ENCODE measurements around the gene VSTM2B.
"Not testable (repeated sequence)": the region's sequence is repeated elsewhere in the genome, so short reads cannot be mapped to it uniquely, and the experiment has no call there.

VSTM2B gene

GRCh38 chr19:29547981-29548380, 22.2 kb downstream of the VSTM2B start:
- no peak for DNase-seq

- DNase-seq = no peak
Observed at GRCh38 chr19:29548483-29549085, 22.8 kb downstream of the VSTM2B start.

DNA sequence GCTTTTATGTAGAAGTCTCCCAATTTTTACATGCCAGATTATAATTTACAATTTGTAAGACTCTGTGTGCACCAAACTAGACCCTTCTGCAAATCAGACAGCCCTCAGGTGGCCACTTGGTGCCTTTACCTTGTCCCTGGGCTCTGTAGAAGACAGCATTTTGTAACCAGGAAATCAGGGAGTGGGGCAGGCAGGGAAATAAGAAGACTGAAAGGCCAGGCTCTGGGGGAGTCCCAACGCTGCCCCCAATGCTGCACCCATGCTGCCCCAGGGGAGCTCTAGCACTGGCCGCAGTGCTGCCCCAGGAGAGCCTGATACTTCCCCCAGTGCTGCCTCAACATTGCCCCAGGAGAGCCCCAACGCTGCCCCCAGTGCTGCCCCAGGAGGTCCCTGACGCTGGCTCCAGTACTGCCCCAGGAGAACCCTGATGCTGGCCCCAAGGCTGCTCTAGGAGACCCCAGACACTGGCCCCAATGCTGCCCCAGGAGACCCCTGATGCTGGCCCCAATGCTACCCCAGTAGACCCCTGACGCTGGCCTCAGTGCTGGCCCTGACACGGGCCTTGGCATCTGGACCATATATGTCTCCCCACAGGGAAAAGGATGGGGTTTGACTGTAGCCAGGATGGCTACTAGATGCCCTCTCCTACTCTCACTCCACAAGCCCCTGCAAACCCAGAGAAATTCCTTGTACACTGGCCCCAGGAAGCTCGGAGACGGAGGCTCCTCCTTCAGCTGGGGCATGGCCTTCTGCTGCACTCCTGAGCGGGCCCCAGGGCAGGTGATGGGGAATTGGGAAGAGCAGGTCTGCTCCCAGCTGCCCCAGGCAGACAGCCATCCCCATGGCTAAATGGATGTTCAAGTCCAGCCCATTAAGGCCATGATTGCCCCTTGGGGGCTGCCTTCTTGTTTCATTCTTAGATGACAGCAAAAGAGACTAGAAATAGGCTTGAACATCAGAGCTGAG, 23.6 kb downstream of the VSTM2B start:
- no peak for DNase-seq

- no peak for DNase-seq
Observed at GRCh38 chr19:29550896-29551295, 25.1 kb downstream of the VSTM2B start.

DNA sequence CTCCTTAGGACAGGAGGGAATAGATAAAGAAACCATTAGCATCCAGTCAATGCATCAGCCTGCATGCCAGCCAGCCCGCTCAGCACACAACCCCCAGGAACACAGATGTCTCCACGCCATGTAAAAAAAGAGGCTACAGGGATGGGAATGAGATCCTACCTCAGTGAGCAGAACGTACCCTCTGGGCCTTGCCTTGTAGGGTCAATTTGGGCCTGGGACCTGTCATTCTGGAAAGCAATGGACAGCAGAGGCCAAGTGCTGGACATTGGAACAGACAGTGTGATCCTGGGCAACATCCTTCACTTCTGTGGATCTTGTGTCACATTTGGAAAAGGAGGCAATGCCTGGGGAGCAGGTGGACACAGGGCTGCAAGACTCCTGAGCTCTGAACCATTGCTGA, 26.0 kb downstream of the VSTM2B start:
- no peak for DNase-seq

DNA sequence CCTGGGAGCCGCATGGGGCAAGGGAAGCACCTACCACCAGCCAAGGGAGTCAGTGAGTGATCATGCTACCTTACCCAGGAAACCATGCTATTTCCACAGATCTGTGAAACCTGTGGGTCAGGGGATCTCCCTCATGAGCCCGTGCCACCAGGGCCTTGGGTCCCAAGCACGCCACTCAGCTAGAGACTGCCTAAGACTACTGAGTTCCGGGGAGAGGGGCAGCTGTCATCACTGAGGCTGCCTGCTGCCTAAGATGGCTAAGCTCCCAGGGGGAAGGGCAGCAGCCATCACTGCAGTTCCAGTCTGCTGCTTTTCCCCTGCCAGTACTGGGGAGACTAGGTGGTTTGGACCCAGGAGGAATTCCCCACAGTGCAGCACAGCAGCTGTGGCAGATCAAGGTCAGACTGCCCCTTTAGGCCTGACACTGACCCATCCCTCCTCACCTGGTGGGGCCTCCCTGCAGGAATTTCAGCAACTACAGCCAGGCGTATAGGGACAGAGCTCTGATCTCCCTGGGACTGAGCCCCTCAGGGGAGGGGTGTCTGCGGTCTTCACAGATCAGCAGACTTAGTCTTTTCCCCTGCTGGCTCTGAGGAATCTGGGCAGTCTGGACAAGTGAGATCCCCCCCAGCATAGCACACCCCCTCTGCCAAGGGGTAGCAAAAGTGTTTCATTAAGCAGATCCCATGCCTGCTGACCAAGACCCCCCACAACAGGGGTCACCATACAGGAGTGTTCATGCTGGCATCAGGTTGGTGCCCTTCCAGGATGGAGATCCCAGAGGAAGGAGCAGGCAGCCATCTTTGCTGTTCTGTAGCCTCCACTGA, 26.9 kb downstream of the VSTM2B start:
- DNase-seq = no peak

- DNase-seq = no peak
Observed at GRCh38 chr19:29554149-29554548, 28.4 kb downstream of the VSTM2B start.

- DNase-seq = not testable (repeated sequence)
Observed at GRCh38 chr19:29559110-29559509, 33.3 kb downstream of the VSTM2B start.

DNA sequence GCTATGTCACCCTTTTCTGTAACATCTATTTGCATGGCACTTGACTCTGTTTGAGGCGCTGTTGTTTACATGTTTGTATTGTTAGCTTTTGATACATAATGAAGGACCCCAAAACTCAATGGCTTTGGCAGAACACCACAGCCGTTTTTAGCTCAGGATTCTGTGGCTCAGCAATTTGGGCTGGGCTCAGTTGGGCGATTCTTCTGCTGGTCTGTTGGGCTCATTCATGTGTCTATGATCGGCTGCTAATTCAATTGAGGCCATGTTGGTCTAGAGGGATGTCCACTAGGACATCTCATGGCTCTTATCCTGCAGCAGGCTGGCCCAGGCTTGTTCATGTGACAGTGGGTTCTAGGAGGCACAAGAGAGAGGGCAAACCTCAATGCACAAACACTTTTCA, 33.9 kb downstream of the VSTM2B start:
- no peak for DNase-seq

GRCh38 chr19:29560313-29561075, 34.7 kb downstream of the VSTM2B start:
- DNase-seq = no peak

DNA sequence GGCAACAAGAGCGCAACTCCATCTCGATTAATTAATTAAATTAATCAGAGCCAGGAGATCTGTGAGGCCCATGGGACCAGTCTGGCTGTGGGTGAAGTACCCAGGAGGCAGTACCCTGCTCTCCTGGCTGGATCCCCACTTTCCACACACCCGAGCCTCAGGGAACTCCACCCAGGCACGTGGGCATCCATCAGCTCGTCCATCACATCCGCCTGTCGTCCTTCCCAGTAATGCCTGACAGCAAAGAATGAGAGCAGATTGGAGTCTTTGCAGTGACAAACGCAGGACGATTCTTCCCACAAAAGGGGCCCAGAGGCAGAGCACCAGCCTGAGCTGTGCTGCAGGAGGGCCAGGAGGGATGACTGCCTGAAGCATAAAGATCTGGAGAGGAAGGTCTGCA, 35.8 kb downstream of the VSTM2B start:
- DNase-seq = no peak

DNA sequence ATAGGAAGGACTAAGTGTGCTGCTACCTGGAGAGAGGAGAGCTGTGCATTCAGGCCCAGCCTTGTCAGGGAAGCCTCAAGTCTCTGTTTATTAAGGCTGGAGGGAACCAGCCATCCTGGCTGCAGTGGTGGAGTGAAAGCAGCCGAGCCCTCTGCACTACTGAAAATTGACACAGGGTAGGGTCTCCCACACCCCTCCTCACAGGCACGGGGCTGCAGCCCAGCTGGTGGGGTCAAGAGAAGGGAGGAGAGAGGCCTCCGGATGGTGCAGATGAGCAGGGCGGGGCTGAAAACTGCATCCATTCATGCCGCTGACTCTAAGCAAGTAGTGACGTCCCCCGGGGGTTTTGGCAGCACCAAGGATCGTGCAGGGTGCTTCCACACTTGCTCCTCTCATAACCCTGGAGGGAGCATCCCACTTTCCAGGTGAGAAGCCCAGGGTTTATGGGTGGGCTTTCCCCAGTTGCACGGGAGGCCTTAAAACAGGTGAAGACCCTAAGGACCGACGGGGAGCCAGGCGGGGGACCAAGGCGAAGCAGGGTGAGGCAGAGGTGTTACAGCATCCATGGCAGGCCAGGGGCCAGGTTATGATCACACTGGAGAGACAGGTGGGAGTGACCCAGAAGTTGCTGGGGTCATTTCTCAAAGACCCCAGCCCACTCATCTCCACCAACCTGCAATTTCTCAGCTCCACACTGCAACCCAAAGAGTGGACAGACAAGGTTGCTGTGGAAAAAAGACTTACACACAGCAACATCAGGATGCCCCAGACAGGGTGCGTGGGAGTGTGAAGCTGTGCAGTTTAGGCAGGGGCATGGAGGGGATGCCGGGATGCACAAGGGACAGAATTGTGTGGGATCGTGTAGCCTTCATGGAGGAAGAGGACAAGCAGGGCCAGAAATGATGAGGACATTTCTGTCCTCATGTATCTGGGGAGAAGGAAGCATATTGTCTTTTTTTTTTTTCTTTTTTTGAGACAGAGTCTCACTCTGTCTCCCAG, 36.8 kb downstream of the VSTM2B start:
- DNase-seq = no peak

DNA sequence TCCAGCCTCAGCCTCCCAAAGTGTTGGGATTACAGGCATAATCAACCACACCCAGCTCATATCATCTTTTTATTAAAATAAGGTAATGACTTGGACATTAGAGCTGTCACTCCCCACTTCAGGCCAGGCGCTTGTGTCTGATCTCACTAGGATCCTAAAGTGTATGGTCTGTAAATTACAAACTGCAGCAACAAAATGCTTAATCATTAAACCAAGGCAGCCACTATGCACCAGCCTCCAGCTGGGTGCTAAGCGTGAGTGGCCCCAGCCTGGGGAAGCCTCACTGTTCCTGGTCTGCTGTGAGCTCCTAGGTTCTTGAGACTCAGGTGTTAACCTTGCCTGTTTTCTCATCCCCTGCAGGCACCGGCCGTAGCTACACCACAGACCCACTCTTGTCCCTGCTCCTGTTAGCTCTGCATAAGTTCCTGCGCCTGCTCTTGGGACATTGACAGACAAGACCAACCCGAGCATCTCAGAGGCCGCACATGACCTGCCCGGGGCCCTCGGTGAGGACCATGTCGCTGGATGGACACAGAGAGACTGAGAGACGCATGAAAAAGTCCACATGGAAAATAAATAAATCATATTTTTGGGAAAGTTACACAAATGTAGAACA, 37.8 kb downstream of the VSTM2B start:
- DNase-seq = no peak

DNA sequence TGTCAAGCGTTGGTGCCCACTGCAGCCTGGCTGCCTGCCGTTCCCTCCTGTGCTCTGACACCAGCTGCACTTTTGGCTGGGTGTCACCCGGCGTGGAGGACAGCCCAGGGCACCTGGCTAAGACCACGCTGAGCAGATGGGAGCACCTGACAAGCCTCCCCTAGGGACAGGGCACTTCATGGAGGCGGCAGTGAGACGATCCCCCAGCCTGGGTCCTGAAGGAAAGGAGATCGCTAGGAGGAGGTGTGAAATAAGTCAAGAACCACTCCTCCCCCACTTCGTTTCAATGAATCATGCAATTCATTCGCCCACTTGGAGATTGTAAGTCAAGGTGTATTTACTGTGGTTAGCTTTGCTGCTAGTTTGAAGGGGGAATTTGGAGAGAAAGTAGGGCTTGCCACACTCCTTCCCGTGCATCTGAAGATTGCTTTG, 38.8 kb downstream of the VSTM2B start:
- no peak for DNase-seq

- no peak for DNase-seq
Observed at GRCh38 chr19:29565171-29565570, 39.4 kb downstream of the VSTM2B start.

- DNase-seq = no peak
Observed at GRCh38 chr19:29566496-29567054, 40.8 kb downstream of the VSTM2B start.

- no peak for DNase-seq
Observed at GRCh38 chr19:29567366-29567915, 41.6 kb downstream of the VSTM2B start.

- DNase-seq = no peak
Observed at GRCh38 chr19:29568036-29569025, 42.5 kb downstream of the VSTM2B start.

Data from effector CD4-positive, alpha-beta T cell (primary cell).